ENCODE measurements around the gene EXOC3L4. TPM values are rescaled to one million over a fixed set of nuclear protein-coding genes. Genes with fewer than 3 reads are reported as not detected.
"Not testable (repeated sequence)": the region's sequence is repeated elsewhere in the genome, so short reads cannot be mapped to it uniquely, and the experiment has no call there.

EXOC3L4 gene
- total RNA-seq, 2 experiments from 2014 or later: not detected

- no peak overlapping the region for H2AFZ ChIP-seq (ENCODE audit: low read length)
- no peak overlapping the region for H3K4me3 ChIP-seq (ENCODE audit: low read depth, low read length, poor library complexity, severe bottlenecking)
- POLR2A ChIA-PET: no interaction called here
- no peak for DNase-seq (ENCODE audit: low spot score)
- no peaks in the 10 kb centered on the region for H3K9me2 ChIP-seq (ENCODE audit: insufficient read depth, low read length)
- peaks cover 7% of the 10 kb centered on the region for H3K4me1 ChIP-seq (ENCODE audit: insufficient read depth, low read length, poor library complexity, severe bottlenecking)
- no peaks in the 10 kb centered on the region for H3K9me3 ChIP-seq (ENCODE audit: low read length)
- no peak overlapping the region for H3K27ac ChIP-seq (ENCODE audit: low read depth, low read length, poor library complexity, severe bottlenecking)
- TF ChIP-seq EZH2phosphoT487 (IDR thresholded peaks at IDR 0.05; ENCODE audit: borderline replicate concordance, low read depth, low read length): no peak
- TF ChIP-seq CTCF (conservative IDR thresholded peaks at IDR 0.05; ENCODE audit: low read length): no peak
- no peaks in the 10 kb centered on the region for H4K20me1 ChIP-seq (ENCODE audit: insufficient read depth, low read length)
- no peaks in the 10 kb centered on the region for H3K36me3 ChIP-seq (ENCODE audit: insufficient read depth, low read length)
- CTCF ChIA-PET (ENCODE audit: unreplicated experiment): no interaction called here
- no TSS peak for BruUV-seq (replicated peaks)
- no peak overlapping the region for H3K4me2 ChIP-seq (ENCODE audit: low read length)
- no peaks in the 10 kb centered on the region for H3K79me2 ChIP-seq (ENCODE audit: insufficient read depth, low read depth, low read length)
- intact Hi-C loops (cut with micrococcal nuclease; ENCODE audit: unreplicated experiment): no loop called here
These were observed 24.3 kb downstream of the EXOC3L4 start for GRCh38 chr14:103118663-103119404.

- H3K4me1 ChIP-seq (ENCODE audit: insufficient read depth, low read length, poor library complexity, severe bottlenecking); H3K36me3 ChIP-seq (ENCODE audit: insufficient read depth, low read length); H2AFZ ChIP-seq (ENCODE audit: low read length); H3K9me2 ChIP-seq (ENCODE audit: insufficient read depth, low read length); intact Hi-C loops (cut with micrococcal nuclease; ENCODE audit: unreplicated experiment); H3K4me3 ChIP-seq (ENCODE audit: low read depth, low read length, poor library complexity, severe bottlenecking); H3K27ac ChIP-seq (ENCODE audit: low read depth, low read length, poor library complexity, severe bottlenecking); H4K20me1 ChIP-seq (ENCODE audit: insufficient read depth, low read length); H3K79me2 ChIP-seq (ENCODE audit: insufficient read depth, low read depth, low read length); BruUV-seq (replicated peaks); CTCF ChIA-PET (ENCODE audit: unreplicated experiment); DNase-seq (ENCODE audit: low spot score); POLR2A ChIA-PET; H3K4me2 ChIP-seq (ENCODE audit: low read length); H3K9me3 ChIP-seq (ENCODE audit: low read length): not testable (repeated sequence)
These were observed 25.0 kb downstream of the EXOC3L4 start for GRCh38 chr14:103119527-103119926.

GRCh38 chr14:103121121-103121845 is 26.8 kb downstream of the EXOC3L4 start:
- no peaks in the 10 kb centered on the region for H4K20me1 ChIP-seq (ENCODE audit: insufficient read depth, low read length)
- no peaks in the 10 kb centered on the region for H3K9me2 ChIP-seq (ENCODE audit: insufficient read depth, low read length)
- no peak for DNase-seq (ENCODE audit: low spot score)
- POLR2A ChIA-PET: interaction anchor here (0.5 kb wide), 1 partner anchor 20 kb away, joined by 4 read pairs; no protein-coding TSS in a partner anchor
- intact Hi-C loops (cut with micrococcal nuclease; ENCODE audit: unreplicated experiment): no loop called here
- CTCF ChIA-PET (ENCODE audit: unreplicated experiment): no interaction called here
- H3K27ac ChIP-seq (ENCODE audit: low read depth, low read length, poor library complexity, severe bottlenecking): no peak overlapping the region
- peaks cover 7% of the 10 kb centered on the region for H3K4me1 ChIP-seq (ENCODE audit: insufficient read depth, low read length, poor library complexity, severe bottlenecking)
- BruUV-seq (replicated peaks): no TSS peak
- H3K79me2 ChIP-seq (ENCODE audit: insufficient read depth, low read depth, low read length): no peaks in the 10 kb centered on the region
- H3K36me3 ChIP-seq (ENCODE audit: insufficient read depth, low read length): no peaks in the 10 kb centered on the region
- no peak overlapping the region for H3K4me3 ChIP-seq (ENCODE audit: low read depth, low read length, poor library complexity, severe bottlenecking)
- TF ChIP-seq CTCF (conservative IDR thresholded peaks at IDR 0.05; ENCODE audit: low read length): no peak
- no peaks in the 10 kb centered on the region for H3K9me3 ChIP-seq (ENCODE audit: low read length)
- H3K4me2 ChIP-seq (ENCODE audit: low read length): no peak overlapping the region
- no peak overlapping the region for H2AFZ ChIP-seq (ENCODE audit: low read length)

Data from OCI-LY7 (cell line).